Aorta (tissue), 5 donors: ENCODE results near the gene EPHB6. TPM values are rescaled to one million over a fixed set of nuclear protein-coding genes. Genes with fewer than 3 reads are reported as not detected.
A peak's percentile ranks its signal among the peaks of the same experiment; 100 is the strongest.

Experiments
- ATAC-seq: fragments of 200-7000 bp; cut with Tn5 transposase; one replicate; pipeline ENCODE4 v1.9.1; 2022; ENCODE audit warnings: moderate library complexity; ENCODE audit not compliant: low FRiP score
- DNase-seq, 2 donors: peaks; one replicate each; pipeline ENCODE4 v3.0.0-alpha.2; 2020
- H3K27ac ChIP-seq, 2 donors: one replicate each; pipeline ENCODE4 v1.5.1; 2013; ENCODE audit warnings: low read length in 2 of 2, mild to moderate bottlenecking in 2 of 2, moderate library complexity in 2 of 2, control low read depth in 1 of 2, inconsistent platforms in 1 of 2, low read depth in 1 of 2
- H3K27me3 ChIP-seq, 2 donors: one replicate each; pipeline ENCODE4 v1.6.1; 2013; ENCODE audit warnings: control low read depth in 1 of 2, low read length in 1 of 2, mild to moderate bottlenecking in 1 of 2, moderate library complexity in 1 of 2; ENCODE audit not compliant: insufficient read depth in 2 of 2, control insufficient read depth in 1 of 2
- H3K36me3 ChIP-seq, 2 donors: one replicate each; pipeline ENCODE4 v1.6.1; 2013; ENCODE audit warnings: control low read depth in 1 of 2, low read length in 1 of 2, mild to moderate bottlenecking in 1 of 2; ENCODE audit not compliant: insufficient read depth in 2 of 2, control insufficient read depth in 1 of 2
- H3K4me1 ChIP-seq, 2 donors: one replicate each; pipeline ENCODE4 v1.6.1; 2013; ENCODE audit warnings: low read length in 2 of 2, control low read depth in 1 of 2, mild to moderate bottlenecking in 1 of 2, moderate library complexity in 1 of 2; ENCODE audit not compliant: insufficient read depth in 2 of 2, control insufficient read depth in 1 of 2
- H3K4me3 ChIP-seq, 2 donors: one replicate each; pipeline ENCODE4 v1.5.1; 2013; ENCODE audit warnings: low read length in 2 of 2, control low read depth in 1 of 2, mild to moderate bottlenecking in 1 of 2
- H3K9me3 ChIP-seq: one replicate; pipeline ENCODE4 v1.6.1; 2013; ENCODE audit warnings: mild to moderate bottlenecking, low read length; ENCODE audit not compliant: control insufficient read depth
- WGBS, 2 donors: extraction: QIAGEN DNeasy Blood & Tissue Kit; methylation state at CpG; one replicate each; pipeline ENCODE4 v1.1.7; 2013; 5-methylcytosine and 5-hydroxymethylcytosine counted together
- intact Hi-C, 2 donors: fragments of 100-400 bp; cut with DNase I; formaldehyde crosslinking; loops; one replicate each; pipeline versions ENCODE4 v1.14.2 to v1.15.0; 2022
- polyA plus RNA-seq, 2 donors: library from polyadenylated mRNA; stranded (reverse); fragments of 200-250 nt; gene quantifications; one replicate each; pipeline ENCODE4 v1.2.3, GENCODE V29; 2013
- total RNA-seq, 2 donors: library from RNA; stranded (reverse); fragmentation: NEBNext Ultra II Directional; extraction: Animal tissue kit (Norgen Biotek cat#: 25700); gene quantifications; one replicate each; pipeline ENCODE4 v1.2.1, GENCODE V29; 2021
- donor health status: healthy with polysubstance abuse.
- donor health status: Bipolar disorder and iron deficiency.
- donor health status: DM: no; HTN: no; CAD: no.
- donor health status: DM: no; HTN: no; CAD: no.
- donor health status: DM: yes; HTN: yes; CAD: no.

EPHB6 gene
- total and polyA plus RNA-seq, 4 donors, result 11.6 to 125 (median 14.9) TPM

DNA sequence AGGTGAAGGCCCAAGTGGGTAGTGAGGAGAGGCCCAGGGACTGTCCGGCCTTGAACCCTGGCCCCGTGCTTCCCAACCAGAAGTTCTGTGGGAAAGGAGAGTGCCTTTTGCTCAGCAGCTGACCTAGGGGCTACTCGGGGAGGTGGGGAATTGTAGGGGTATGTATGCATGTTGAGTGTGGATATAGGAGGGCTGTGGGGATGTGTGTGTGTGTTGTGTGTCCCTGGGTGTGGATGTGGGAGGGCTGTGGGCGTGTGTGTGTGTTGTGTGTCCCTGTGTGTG is 12.2 kb downstream of the EPHB6 start:
- intact Hi-C loops, result no loop called here
- H3K4me3 ChIP-seq, result no peak overlapping the region
- no peaks in the 10 kb centered on the region for H3K4me1 ChIP-seq
- DNase-seq (no peak), ATAC-seq (no peak)
- H3K9me3 ChIP-seq, result no peaks in the 10 kb centered on the region
- peaks cover 2 to 3% of the 10 kb centered on the region in 2 donors for H3K36me3 ChIP-seq
- WGBS, 2 donors, result 87 to 93% methylated on average over 4 of the region's 4 CpGs
- H3K27me3 ChIP-seq, result no peaks in the 10 kb centered on the region
- no peak overlapping the region for H3K27ac ChIP-seq

DNA sequence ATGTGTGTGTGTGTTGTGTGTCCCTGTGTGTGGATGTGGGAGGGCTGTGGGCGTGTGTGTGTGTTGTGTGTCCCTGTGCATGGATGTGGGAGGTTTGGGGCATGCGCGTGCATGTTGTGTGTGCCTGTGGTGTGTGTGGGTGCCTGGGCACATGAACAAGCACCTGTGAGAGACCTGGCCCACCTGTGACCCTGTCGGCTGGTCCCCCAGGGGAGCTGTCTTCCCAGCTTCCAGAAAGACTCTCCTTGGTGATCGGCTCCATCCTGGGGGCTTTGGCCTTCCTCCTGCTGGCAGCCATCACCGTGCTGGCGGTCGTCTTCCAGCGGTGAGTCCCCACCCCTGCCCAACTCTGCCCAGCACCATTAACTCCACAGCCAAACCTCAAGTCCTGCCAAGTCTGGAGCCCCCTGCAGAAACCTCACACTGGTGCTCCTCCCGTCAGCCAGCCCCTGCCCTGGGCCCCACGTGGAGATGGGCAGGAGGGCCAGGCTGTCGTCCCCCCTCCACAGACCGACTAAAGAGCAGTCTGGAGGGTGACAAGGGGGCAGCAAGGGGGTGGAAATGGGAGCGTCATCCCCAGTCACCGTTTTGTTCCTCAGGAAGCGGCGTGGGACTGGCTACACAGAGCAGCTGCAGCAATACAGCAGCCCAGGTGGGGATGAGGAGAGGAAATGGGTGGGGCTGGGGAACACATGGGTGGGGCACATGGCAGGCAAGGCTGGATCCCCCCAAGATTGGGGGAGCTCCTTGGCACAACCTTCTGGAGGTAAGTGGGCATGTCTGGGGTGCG is 12.7 kb downstream of the EPHB6 start:
- peaks cover 2 to 3% of the 10 kb centered on the region in 2 donors for H3K36me3 ChIP-seq
- whole genome bisulfite sequencing, 2 donors, result 75 to 78% methylated on average over 18 of the region's 18 CpGs
- no peak overlapping the region for H3K27ac ChIP-seq
- H3K4me1 ChIP-seq, result no peaks in the 10 kb centered on the region
- H3K4me3 ChIP-seq, result no peak overlapping the region
- H3K27me3 ChIP-seq, result no peaks in the 10 kb centered on the region
- H3K9me3 ChIP-seq, result no peaks in the 10 kb centered on the region
- DNase-seq (peak in 1 of 2 donors; percentile 64), ATAC-seq (no peak)
- intact Hi-C loops, result no loop called here

DNA sequence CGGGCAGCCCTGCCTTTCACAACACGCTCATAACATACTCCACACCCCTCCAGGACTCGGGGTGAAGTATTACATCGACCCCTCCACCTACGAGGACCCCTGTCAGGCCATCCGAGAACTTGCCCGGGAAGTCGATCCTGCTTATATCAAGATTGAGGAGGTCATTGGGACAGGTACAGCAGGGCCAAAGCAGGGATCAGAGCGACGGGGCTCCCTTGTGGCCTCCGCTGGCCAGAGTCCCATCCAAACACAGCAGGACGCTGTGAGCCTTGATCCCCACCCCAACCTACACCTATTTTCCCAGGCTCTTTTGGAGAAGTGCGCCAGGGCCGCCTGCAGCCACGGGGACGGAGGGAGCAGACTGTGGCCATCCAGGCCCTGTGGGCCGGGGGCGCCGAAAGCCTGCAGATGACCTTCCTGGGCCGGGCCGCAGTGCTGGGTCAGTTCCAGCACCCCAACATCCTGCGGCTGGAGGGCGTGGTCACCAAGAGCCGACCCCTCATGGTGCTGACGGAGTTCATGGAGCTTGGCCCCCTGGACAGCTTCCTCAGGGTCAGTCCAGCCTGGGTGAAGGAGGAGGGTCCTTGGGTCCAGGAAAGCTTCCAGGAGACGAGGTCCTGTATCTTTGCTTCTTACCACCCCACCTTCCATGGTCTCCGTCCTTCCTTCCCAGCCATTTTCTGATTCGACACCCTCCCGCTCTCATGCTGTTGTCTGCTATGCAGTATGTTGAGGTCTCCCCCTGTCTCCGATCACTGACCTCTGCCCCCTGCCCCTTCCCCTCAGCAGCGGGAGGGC is 13.5 kb downstream of the EPHB6 start:
- intact Hi-C loops, result no loop called here
- no peak for ATAC-seq
- H3K4me1 ChIP-seq, result no peaks in the 10 kb centered on the region
- H3K27me3 ChIP-seq, result no peaks in the 10 kb centered on the region
- peaks cover 2 to 3% of the 10 kb centered on the region in 2 donors for H3K36me3 ChIP-seq
- DNase-seq, result peak in 1 of 2 donors; percentile 62
- WGBS, 2 donors, result 83 to 86% methylated on average over 30 to 31 of the region's 31 CpGs
- no peak overlapping the region for H3K4me3 ChIP-seq
- H3K27ac ChIP-seq, result no peak overlapping the region
- H3K9me3 ChIP-seq, result no peaks in the 10 kb centered on the region

DNA sequence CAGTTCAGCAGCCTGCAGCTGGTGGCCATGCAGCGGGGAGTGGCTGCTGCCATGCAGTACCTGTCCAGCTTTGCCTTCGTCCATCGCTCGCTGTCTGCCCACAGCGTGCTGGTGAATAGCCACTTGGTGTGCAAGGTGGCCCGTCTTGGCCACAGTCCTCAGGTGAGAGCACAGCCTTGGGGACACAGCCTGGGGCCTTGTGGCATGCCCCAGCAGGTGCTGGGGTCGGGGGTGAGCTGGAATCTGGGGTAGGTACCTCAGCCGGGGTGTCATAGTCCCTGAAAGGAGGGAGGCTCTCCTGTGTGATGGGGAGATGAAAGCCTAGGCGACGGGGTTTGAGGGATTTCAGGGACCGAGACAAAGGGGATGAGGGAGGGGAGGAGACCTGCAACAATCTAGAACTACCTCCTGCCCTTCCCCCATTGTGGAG is 14.1 kb downstream of the EPHB6 start:
- no peaks in the 10 kb centered on the region for H3K4me1 ChIP-seq
- H3K27ac ChIP-seq, result no peak overlapping the region
- peaks cover 2 to 3% of the 10 kb centered on the region in 2 donors for H3K36me3 ChIP-seq
- ATAC-seq (no peak), DNase-seq (peak in 1 of 2 donors; percentile 63)
- 96 to 97% methylated on average over 11 of the region's 11 CpGs for WGBS, 2 donors
- no peak overlapping the region for H3K4me3 ChIP-seq
- intact Hi-C loops, result no loop called here
- no peaks in the 10 kb centered on the region for H3K27me3 ChIP-seq
- no peaks in the 10 kb centered on the region for H3K9me3 ChIP-seq

DNA sequence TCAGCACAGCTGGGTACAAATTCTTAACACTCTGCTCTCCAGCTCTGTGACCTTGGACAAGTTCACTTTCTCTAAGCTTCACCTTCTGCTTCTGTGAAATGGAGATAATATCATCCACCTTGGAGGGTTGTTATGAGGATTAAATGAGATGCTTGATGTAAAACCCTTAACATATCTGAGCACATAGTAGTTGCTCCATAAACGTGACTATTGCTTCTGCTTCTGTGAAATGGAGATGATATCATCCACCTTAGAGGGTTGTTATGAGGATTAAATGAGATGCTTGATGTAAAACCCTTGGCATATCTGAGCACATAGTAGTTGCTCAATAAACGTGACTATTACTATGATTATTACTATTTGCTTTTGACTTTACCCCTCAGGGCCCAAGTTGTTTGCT is 14.6 kb downstream of the EPHB6 start:
- 88 to 97% methylated on average over 2 of the region's 2 CpGs for WGBS, 2 donors
- no peaks in the 10 kb centered on the region for H3K27me3 ChIP-seq
- H3K36me3 ChIP-seq, result peaks cover under 1 to 2% of the 10 kb centered on the region in 2 donors
- H3K9me3 ChIP-seq, result no peaks in the 10 kb centered on the region
- no peak overlapping the region for H3K27ac ChIP-seq
- no peak for DNase-seq
- H3K4me3 ChIP-seq, result no peak overlapping the region
- intact Hi-C loops, result no loop called here
- ATAC-seq, result no peak
- H3K4me1 ChIP-seq, result no peaks in the 10 kb centered on the region

DNA sequence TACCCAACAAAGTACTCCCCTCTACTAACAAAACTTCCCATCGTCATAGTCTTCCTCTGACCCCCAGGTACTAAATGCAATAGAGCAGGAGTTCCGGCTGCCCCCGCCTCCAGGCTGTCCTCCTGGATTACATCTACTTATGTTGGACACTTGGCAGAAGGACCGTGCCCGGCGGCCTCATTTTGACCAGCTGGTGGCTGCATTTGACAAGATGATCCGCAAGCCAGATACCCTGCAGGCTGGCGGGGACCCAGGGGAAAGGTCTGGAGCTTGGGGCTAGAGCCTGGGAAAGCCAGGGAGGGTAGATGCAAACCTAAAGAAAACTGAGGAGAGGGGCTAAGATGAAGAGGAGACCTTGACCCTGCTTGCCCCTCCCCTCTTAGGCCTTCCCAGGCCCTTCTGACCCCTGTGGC is 15.3 kb downstream of the EPHB6 start:
- intact Hi-C loops, result loop anchor here in 1 of 2 donors (2.0 kb wide), 1 partner anchor 47 kb away; no protein-coding TSS in a partner anchor
- peaks cover 0 to 2% of the 10 kb centered on the region in 2 donors for H3K36me3 ChIP-seq
- H3K9me3 ChIP-seq, result no peaks in the 10 kb centered on the region
- DNase-seq, result peak in 1 of 2 donors; percentile 75
- WGBS, 2 donors, result 75 to 80% methylated on average over 8 of the region's 8 CpGs
- H3K4me3 ChIP-seq, result no peak overlapping the region
- no peaks in the 10 kb centered on the region for H3K27me3 ChIP-seq
- H3K4me1 ChIP-seq, result no peaks in the 10 kb centered on the region
- no peak overlapping the region for H3K27ac ChIP-seq
- ATAC-seq, result no peak

DNA sequence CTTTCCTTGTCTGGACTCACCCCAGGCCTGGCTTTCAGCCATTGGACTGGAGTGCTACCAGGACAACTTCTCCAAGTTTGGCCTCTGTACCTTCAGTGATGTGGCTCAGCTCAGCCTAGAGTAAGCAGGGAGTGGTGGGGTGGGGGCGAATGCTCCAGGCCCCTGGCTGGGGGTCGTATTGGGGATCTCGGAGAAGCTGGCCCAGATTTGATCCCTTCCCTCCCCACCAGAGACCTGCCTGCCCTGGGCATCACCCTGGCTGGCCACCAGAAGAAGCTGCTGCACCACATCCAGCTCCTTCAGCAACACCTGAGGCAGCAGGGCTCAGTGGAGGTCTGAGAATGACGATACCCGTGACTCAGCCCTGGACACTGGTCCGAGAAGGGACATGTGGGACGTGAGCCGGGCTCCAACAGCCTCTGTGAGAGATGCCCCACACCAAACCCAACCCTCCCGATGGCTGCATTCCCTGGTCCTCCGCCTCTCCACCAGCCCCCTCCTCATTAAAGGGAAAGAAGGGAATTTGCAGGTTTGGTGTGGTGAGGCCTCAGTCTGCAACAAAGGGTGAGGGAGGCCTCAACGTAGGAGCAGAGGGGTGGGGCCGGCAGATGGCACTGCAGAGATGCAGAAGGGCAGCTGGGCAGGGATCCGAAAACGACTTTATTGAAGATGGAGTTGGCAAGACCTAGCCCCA is 15.8 kb downstream of the EPHB6 start:
- intact Hi-C loops, result loop anchor here in 1 of 2 donors (2.0 kb wide), 1 partner anchor 48 kb away; no protein-coding TSS in a partner anchor
- Histone ChIP-seq H3K9me3 (no peaks in the 10 kb centered on the region), H3K4me3 (no peak overlapping the region), H3K27ac (no peak overlapping the region), H3K4me1 (no peaks in the 10 kb centered on the region), H3K36me3 (peaks cover 0 to 2% of the 10 kb centered on the region in 2 donors), H3K27me3 (no peaks in the 10 kb centered on the region)
- ATAC-seq (no peak), DNase-seq (peak in 1 of 2 donors; percentile 66)
- WGBS, 2 donors, result 78 to 85% methylated on average over 14 of the region's 14 CpGs

DNA sequence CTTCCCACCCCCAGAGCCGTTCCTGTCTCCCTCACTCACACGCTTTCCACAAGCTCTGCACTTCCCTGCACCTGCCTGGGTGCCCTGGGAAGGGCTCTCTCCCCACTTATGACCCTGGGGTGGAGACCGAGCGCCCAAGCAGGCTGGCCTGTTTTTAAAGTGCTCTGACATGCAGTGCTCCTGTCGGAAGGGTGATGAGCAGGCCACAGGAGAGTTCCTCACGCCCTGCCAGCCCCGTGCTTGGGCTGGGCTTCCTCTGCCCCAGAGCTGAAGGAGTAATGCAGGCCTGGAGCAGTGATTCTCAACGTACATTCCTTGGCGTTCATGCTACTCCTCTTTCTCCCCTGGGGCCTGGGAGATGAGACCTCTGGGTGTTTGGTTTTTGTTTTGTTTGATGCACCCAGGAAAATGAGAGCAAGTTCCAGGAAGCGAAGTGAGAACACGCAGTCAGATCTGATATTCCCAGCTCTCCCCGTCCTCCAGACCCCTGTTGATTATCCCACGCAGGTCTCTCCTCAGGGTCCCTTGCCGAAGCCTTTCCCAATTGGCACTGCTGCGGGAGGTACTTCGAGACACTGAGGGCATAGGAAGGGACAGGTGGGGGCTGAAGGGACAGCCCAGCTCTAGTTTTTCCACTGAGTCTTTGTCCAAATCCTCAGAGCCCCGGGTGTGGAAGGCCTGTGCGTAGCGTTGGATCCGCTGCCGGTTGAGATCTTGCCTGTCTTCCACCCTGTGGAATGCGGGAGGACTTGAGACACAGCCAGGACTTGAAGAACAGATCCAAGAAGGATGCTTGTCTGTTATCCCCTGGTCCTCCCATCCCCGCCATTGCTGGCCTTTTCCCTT is 16.6 kb downstream of the EPHB6 start:
- WGBS, 2 donors, result 87 to 89% methylated on average over 23 of the region's 23 CpGs
- H3K36me3 ChIP-seq, result peaks cover 0 to 2% of the 10 kb centered on the region in 2 donors
- no peak overlapping the region for H3K4me3 ChIP-seq
- no peak for ATAC-seq
- no peak overlapping the region for H3K27ac ChIP-seq
- no peaks in the 10 kb centered on the region for H3K4me1 ChIP-seq
- H3K27me3 ChIP-seq, result no peaks in the 10 kb centered on the region
- no peaks in the 10 kb centered on the region for H3K9me3 ChIP-seq
- DNase-seq, result peak in 1 of 2 donors; percentile 44
- intact Hi-C loops, result loop anchor here in 1 of 2 donors (2.0 kb wide), 1 partner anchor 49 kb away; no protein-coding TSS in a partner anchor
